ENCODE results near the gene APBA2. TPM values are rescaled to one million over a fixed set of nuclear protein-coding genes. Genes with fewer than 3 reads are reported as not detected.

APBA2 gene
- total and polyA plus RNA-seq, 2 of the 13 experiments (the other 11 are each of a cell fraction or from before 2014, with no cell fraction given) = 0.62 to 2.3 TPM

GRCh38 chr15:28888302-28888894, 2.6 kb downstream of the APBA2 start:
- ChIA-PET CTCF (ENCODE audit: low intra/inter-chr PET ratio, low total read pairs) (no interaction called here), POLR2A (no interaction called here)
- no peak overlapping the region for H3K4me2 ChIP-seq (ENCODE audit: low read depth, low read length)
- 78% methylated on average over 11 of the region's 18 CpGs for WGBS (ENCODE audit: low lambda C conversion rate)
- H3K9me3 ChIP-seq (ENCODE audit: low read length) = no peaks in the 10 kb centered on the region
- in situ Hi-C loops (cut with HindIII; ENCODE audit: extremely low pct_ligation_motif_present, low pct_unique_long_range_greater_than_20kb) = no loop called here
- no peaks in the 10 kb centered on the region for H3K36me3 ChIP-seq (replicated peaks in 1 of 2; ENCODE audit: control insufficient read depth in 1 of 2, insufficient read depth in 2 of 2, low read length in 2 of 2)
- no peak overlapping the region for H3K27ac ChIP-seq (ENCODE audit: extremely low read length, insufficient read depth, low read length)
- H3K4me3 ChIP-seq (replicated peaks in 1 of 3; ENCODE audit: insufficient read depth in 1 of 3, low read depth in 2 of 3, low read length in 3 of 3) = no peak overlapping the region
- no peak for ATAC-seq
- intact Hi-C loops (cut with micrococcal nuclease; ENCODE audit: unreplicated experiment) = no loop called here
- FAIRE-seq = no peak
- H2AFZ ChIP-seq (ENCODE audit: low read length) = no peak overlapping the region
- H3K9ac ChIP-seq (ENCODE audit: insufficient read depth, low read depth, low read length) = no peak overlapping the region
- H3K4me1 ChIP-seq (ENCODE audit: insufficient read depth, low read length) = peaks cover 24% of the 10 kb centered on the region
- H4K20me1 ChIP-seq (ENCODE audit: insufficient read depth, low read length) = no peaks in the 10 kb centered on the region
- H3K79me2 ChIP-seq (ENCODE audit: insufficient read depth, low read length) = no peaks in the 10 kb centered on the region
- peaks cover 3 to 27% of the 10 kb centered on the region in 2 experiments; a peak in 3 of 5 replicates for H3K27me3 ChIP-seq (ENCODE audit: control insufficient read depth in 1 of 2, insufficient read depth in 2 of 2, low read length in 2 of 2)
- BruUV-seq (replicated peaks) = no TSS peak
- DNase-seq (ENCODE audit: low spot score) = no peak
- no peak for TF ChIP-seq ZBED4 (CRISPR knock-in tag; IDR thresholded peaks at IDR 0.05; ENCODE audit: borderline replicate concordance)
- TF ChIP-seq PRDM10 (CRISPR knock-in tag; IDR thresholded peaks at IDR 0.05; ENCODE audit: low read depth) = no peak
- no peak for TF ChIP-seq ZBTB49 (CRISPR knock-in tag; IDR thresholded peaks at IDR 0.05; ENCODE audit: borderline replicate concordance)
- TF ChIP-seq ZNF75D (CRISPR knock-in tag; IDR thresholded peaks at IDR 0.05; ENCODE audit: borderline replicate concordance) = no peak
- no peak for TF ChIP-seq THAP11 (CRISPR knock-in tag; IDR thresholded peaks at IDR 0.05)
- no peak for TF ChIP-seq GATAD1 (CRISPR knock-in tag; IDR thresholded peaks at IDR 0.05)
- TF ChIP-seq ZNF891 (CRISPR knock-in tag; IDR thresholded peaks at IDR 0.05) = no peak
- TF ChIP-seq ZNF224 (CRISPR knock-in tag; IDR thresholded peaks at IDR 0.05) = no peak
- TF ChIP-seq CBX5 (CRISPR knock-in tag; IDR thresholded peaks at IDR 0.05; ENCODE audit: borderline replicate concordance) = no peak
- TF ChIP-seq ATF7 (IDR thresholded peaks at IDR 0.05) = no peak
- no peak for TF ChIP-seq ATF7 (CRISPR knock-in tag; IDR thresholded peaks at IDR 0.05)
- no peak for TF ChIP-seq LCORL (IDR thresholded peaks at IDR 0.05)
- no peak for TF ChIP-seq LCORL (CRISPR knock-in tag; IDR thresholded peaks at IDR 0.05)
- TF ChIP-seq HDAC2 (CRISPR knock-in tag; IDR thresholded peaks at IDR 0.05) = no peak
- TF ChIP-seq ARNTL (CRISPR knock-in tag; IDR thresholded peaks at IDR 0.05) = no peak
- TF ChIP-seq ZFP90 (CRISPR knock-in tag; IDR thresholded peaks at IDR 0.05; ENCODE audit: borderline replicate concordance) = no peak

Data from HepG2 (cell line).